ENCODE measurements around the gene FNBP1L.
"Not testable (repeated sequence)": the region's sequence is repeated elsewhere in the genome, so short reads cannot be mapped to it uniquely, and the experiment has no call there.

FNBP1L gene

DNA sequence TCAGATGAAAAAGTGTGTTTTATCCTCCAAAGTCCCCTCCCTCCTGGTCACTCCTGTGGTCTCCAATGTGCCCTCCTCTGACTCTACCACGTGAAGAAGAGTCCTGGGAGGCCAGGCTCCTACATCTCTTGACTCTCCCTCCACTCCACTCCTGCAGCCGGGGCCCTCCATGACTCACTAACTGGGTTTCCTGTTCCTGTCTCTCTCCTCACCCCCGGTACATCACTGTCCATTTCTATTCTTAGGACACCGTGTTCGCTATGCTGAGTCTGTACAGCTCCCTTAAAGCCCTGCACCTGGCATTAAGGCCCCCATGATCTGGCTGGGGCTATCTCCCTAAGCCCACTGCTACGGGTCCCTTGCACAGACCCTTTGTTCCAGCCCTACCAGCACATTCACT lies 140.3 kb downstream of the FNBP1L start:
- no peak for DNase-seq (ENCODE audit: low read depth in 1 of 2, low spot score in 1 of 2)

DNA sequence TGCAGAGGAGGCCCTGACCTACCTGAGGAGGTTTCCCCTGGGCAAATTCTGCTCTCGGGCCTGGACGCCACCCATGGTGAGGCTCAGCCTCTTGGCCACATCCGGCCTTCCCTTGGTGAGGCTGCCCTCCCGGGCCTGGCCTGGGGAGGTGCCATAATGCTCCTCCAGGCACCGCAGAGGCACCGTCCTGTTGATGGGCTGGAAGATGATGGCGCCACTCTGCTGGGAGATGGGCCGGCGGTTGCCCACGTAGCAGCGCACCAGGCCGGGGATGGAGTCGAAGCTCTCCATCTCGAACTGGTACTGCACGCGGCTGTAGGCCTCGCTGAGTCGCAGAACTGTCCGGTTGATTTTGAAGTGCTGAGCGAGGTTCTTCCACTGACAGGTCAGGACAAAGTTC lies 141.0 kb downstream of the FNBP1L start:
- no peak for DNase-seq (ENCODE audit: low read depth in 1 of 2, low spot score in 1 of 2)

DNA sequence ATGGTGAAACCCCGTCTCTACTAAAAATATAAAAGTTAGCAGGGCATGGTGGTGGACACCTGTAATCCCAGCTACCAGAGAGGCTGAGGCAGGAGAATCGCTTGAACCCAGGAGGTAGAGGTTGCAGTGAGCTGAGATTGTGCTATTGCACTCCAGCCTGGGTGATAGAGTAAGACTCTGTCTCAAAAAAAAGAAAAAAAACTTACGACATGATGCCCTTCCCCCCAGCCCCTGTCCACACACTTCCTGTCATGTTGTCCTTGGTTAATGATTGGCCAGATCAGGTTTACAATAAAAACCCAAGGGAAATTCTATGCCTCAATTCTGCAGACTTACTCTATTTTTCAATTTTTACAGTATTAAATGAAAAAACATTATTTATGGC lies 143.4 kb downstream of the FNBP1L start:
- not testable (repeated sequence) for DNase-seq (ENCODE audit: low read depth in 1 of 2, low spot score in 1 of 2)

DNA sequence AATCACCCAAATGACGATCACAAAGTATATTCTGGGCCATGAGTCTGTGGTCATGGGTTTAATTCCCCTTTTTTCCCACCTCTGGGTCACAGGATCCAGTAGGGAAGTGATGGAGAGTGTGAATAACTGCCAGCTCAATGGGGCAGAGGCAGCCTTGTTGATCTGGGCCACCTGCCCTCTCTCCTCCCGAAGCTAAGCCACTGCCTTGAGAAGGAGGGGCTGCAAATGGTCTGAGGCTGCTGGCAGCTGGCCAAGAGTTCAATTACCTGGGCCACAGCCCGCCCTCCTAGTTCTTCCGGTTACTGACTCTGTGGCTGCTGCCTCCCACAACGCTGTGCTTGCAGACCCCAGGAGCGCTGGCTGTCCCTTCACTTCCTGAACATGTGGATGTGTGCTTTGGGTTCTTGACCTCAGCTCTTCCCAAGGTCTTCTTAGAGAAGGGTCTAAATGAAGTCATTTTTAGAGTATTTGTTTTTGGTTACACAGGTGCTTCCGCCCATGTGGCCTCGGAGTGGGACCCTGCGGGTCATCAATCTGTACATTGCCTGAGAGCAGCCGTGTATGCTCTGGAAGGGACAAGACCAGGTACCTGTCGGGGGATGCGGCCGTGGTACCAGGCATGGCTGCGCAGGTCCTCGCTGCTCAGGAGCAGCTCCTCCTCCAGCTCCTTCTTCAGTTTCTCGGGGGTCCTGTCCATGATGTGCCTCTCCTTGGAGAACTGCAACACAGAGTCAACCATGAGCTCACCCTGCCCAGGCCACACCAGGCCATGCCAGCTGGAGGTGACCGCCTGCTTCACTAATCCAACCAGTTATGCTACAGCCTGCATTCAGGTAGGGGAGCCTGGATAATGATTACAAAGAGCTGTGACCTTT lies 144.0 kb downstream of the FNBP1L start:
- DNase-seq (ENCODE audit: low read depth in 1 of 2, low spot score in 1 of 2), result no peak

DNA sequence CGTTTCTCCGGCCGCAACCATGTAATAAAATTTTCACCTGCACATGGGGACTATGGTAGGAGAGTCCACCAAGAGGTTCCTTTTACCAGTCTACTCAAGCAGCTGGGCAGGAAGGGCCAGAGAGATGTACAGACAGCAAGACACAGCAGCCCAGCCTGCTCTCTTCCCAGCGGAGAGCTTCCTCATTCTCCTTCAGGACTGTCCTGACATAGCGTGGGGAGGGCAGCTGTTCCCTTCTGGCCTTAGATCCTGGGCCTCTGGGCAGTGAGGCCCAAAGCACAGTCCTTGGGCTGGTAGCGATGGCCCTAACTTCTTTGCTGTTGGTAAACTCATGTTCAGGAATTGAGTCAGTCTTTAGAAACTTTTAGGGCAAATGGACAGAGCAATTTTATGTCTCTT lies 144.6 kb downstream of the FNBP1L start:
- DNase-seq (ENCODE audit: low read depth in 1 of 2, low spot score in 1 of 2), result no peak

DNA sequence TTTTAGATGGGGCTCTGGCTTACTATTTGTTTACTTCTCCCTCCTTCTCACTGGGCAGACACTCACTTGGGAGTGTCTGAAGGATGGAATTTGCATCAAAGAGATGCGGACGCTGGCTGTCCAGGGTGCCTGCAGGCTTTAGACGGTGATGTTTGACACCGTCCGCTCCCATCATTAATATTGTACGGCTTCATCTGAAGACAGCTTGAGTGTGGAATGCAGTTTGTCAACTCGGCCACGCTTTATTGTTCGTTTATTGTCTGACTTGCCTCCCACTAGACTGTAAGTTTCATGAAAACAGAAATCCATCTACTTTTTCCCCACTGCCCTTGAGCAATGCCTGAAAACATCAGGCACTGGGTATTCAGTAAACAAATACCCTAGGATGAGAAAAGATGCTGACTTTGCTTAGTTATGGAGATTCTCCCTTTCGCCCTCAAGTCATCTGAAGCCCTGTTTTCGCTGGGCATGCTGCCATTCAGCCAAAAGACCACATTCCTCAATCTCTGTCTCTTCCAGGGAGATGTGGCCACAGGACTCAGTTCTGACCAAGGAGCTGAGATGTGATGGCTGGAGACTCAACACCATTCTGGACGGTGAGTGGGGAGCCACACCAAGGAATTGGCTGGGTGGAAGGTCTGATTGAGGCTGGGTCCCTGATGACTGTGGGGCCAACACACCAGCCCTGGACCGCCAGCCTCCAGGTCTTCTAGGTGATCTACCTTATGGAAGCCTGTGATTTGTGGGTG lies 146.1 kb downstream of the FNBP1L start:
- no peak for DNase-seq (ENCODE audit: low read depth in 1 of 2, low spot score in 1 of 2)

DNA sequence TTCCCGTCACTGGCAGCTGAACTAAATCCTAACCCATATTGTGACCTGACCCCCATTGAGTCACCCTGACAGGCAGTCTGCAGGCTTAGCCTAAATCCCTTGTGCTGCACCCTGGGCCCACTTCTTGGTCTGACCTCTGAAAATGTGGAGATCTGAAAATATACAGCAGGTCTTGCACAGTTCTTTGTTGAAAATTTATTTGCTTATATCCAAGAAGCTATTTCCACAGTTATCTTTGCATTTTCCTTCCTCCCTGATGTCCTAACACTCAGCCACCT lies 146.6 kb downstream of the FNBP1L start:
- DNase-seq (ENCODE audit: low read depth in 1 of 2, low spot score in 1 of 2), result no peak

DNA sequence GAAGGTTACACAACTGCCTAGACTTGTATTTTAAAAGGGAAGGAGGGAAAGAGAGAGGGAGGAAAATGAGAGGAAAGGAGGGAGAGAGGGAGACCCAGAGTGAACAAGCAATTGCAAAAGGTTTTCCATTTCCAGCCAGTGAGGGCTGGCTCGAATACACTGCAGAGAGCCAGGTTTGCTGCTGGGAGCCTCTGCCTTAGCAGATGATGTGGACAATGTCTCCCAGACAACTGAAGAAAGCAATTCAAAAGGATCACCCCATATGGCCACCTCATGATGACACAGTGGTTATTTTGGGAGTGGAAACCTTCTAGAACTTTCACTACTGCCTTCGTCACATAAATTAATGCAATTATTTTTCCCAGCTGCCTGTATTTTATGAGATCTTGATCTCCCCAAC lies 147.3 kb downstream of the FNBP1L start:
- no peak for DNase-seq (ENCODE audit: low read depth in 1 of 2, low spot score in 1 of 2)

DNA sequence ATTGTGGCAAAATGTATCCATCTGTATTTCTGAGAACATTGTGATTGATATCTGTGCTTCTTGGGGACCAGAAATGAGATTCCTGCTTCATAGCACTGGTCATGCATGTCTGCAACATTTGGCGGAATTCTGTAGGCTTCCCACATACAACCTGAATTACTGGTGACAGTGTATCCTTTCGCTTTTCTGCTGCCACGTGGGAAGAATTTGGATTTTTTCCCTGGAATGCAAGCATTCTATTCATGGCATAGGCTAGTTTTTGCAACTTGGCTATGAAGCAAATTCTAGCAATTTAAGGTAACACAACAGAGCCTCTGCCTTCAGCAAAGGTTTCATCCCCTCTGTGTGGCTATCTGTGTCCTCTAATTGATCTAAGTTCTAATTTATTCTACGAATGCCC lies 147.8 kb downstream of the FNBP1L start:
- DNase-seq (ENCODE audit: low read depth in 1 of 2, low spot score in 1 of 2), result no peak

DNA sequence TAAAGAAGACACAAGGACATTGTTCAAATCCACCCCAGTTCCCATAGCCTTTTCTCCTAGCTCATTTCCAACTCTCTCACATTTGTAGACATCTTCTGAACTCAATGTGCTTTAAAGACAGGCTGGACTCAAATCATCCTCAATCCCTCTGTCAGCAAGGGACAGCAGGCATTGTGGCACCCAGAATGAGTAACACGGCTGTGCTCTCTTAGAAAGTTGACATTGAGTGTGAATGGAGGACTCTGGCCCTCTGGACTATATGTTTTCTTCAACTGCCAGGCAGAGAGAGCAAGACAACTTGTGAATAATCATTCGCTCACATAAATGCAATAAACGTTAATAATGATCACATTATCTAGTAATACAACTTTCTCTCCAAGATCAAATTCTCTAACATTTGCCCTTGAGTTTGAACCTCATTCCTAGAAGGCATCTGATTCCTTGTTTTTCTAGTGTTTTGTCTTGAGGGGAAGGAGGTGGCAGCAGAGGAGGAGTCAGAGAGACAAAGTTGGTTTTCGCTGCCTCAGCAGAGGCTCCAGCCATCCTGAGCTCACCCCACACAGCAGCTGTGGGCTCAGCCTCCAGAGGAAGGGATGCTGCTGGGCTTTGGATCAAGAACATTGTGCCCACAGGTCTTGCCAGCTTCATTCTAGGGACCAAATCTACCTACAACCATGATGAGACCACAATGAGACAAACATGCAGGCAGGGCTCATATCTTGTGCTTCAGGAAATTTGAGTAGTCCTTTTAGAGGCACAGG lies 148.6 kb downstream of the FNBP1L start:
- no peak for DNase-seq (ENCODE audit: low read depth in 1 of 2, low spot score in 1 of 2)

DNA sequence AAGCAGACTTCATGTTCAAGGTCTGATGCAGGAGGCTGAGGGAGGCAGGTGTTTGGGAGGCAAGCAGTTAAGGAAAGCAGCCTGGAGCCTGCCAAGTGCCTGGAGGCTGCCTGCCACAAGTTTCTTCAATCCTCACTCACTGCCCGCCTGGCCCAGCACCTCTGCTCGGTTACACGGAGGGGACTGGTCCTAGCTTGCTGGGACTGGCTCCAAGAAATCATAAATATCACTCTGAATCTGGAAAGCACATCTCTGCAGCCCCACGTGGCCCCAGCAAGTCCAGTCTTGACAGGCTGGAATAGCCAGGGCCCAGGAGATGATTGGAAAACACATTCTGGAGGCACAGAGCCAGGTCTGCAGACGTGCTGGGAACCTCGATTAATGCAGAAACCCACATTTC lies 149.8 kb downstream of the FNBP1L start:
- DNase-seq (ENCODE audit: low read depth in 1 of 2, low spot score in 1 of 2), result no peak

DNA sequence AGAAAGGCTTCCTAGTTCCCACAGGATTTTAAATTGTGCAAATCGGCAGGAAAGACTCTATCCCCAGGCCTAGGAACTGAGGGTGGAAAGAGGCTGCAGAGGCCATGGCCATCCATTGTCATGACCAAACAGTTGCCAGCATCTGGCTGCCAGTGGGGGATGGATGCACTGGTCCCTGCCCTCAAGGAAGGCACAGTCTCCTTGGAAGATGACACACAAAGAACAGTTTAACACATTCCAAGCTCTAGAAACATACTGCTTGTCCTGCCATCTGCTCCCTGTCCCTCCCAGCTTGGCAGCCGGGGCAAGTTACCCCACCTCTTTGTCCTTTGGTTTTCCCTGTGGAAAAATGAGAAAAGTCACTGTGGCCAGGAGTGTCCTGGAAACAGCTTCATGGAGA lies 150.5 kb downstream of the FNBP1L start:
- no peak for DNase-seq (ENCODE audit: low read depth in 1 of 2, low spot score in 1 of 2)

DNA sequence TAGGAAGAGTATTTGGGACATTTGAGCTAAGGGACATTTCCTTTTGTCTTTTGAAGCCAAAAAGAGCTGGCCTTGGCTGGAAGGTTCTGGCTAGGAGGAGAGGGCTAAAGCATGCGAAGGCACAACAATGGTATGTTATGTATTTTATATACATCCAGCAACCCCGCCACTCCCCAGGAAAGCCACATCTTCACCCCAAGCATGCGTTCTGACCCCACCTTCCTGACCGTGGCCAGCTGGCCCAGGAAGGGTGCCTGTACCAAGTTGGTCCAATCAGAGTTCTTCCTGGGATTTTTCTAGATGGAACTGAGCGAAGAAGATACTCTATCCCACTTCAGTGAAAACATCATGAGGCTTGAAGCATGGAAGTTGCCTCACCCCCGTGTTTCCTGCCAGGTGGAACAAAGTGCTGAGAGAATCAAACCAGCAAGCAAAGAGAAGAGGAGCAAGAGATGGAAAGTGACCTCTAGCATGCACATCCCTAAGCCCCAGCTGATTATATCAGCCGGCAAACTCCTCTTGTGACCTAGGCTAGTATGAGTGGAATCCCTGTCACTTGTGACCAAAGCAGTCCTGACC lies 151.0 kb downstream of the FNBP1L start:
- no peak for DNase-seq (ENCODE audit: low read depth in 1 of 2, low spot score in 1 of 2)

DNA sequence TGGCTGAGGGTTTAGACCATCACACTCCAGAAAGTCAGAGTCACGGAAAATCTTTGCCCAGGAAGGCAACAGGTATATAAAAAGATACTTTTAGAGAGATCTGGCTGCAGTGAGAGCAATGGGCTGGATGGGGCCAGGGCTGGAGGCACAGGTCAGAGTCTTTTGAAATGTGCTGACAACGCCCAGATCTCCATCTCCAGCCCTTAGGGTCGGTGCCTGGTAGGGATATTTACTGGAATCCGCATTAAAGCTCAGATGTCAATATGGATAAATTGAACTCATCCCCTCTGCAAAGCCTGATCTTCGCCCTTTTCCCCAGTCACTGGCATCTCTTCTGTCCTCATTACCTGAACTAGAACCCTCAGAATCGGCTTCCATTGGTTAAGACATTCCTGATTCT lies 151.6 kb downstream of the FNBP1L start:
- DNase-seq (ENCODE audit: low read depth in 1 of 2, low spot score in 1 of 2), result no peak

DNA sequence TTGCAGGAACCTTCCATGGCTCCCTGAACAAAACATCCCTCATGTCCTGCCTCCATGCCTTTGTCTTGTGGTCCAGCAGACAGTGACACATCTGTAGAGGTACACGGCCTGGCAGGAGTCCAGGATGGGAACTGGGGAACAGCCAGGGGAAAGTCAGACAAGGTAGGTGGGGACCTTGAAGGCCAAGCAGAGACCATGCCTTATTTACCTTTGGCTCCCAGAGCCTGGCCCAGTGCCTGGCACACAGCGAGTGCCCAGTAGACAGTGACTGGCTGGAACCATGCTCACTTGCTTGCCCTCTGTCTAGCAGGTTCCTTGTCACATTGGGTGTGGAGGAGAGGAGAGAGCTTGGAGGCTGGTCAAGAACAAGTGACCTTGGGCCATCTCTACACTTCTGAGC lies 152.7 kb downstream of the FNBP1L start:
- no peak for DNase-seq (ENCODE audit: low read depth in 1 of 2, low spot score in 1 of 2)

DNA sequence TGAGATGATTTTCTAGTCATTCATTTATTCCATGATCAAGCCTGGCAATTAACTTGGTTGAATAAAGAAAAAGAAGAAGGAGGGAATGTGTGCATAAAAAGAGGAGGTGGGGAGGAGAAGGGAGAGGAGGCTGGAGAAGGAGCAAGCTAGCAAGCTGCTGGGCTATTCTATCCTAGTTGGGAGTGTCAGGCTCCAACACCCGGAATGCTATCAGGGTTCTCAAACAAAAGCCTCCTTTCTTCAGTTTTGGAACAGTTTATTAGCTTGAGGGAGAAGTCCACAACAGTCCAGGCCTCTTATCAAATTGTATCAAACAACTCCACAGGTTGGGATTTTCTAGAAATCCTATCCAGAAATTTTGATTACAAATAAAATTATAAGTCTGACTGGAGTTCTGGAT lies 153.8 kb downstream of the FNBP1L start:
- no peak for DNase-seq (ENCODE audit: low read depth in 1 of 2, low spot score in 1 of 2)

DNA sequence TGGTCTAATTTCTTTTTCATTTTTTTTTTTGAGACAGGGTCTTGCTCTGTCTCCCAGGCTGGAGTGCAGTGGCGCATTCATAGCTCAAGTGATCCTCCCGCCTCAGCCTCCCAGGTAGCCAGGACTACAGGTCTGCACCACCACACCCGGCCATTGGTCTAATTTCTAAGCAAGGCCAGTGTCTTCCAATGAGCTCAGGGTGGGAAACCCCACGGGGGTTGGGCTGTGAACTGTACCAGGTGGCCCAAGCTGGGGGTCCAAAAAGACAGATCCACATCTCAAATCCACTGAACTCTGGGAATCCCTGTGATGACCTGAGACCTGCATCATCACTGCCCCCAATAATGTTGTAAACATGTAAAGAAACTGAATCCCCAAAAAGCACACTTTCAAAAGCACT lies 154.2 kb downstream of the FNBP1L start:
- no peak for DNase-seq (ENCODE audit: low read depth in 1 of 2, low spot score in 1 of 2)

DNA sequence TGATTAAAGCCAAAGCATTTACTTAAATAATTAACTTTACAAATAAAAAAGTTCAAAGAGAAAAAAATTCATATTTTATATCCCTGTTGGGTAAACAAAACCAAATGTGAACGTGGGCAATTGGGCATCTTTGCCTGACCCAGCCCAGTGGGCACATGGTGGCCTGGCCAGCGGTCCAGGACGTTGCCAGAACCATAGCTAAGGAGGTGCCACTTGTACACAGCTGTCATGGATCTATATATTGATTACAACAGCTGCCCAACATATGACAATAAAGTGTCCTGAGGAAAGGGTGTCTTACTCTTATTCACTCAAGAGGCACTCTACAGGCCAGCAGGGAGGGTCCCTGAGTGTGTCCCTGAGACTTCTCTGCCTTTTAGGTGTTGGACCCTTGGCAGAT lies 155.2 kb downstream of the FNBP1L start:
- DNase-seq (ENCODE audit: low read depth in 1 of 2, low spot score in 1 of 2), result no peak

DNA sequence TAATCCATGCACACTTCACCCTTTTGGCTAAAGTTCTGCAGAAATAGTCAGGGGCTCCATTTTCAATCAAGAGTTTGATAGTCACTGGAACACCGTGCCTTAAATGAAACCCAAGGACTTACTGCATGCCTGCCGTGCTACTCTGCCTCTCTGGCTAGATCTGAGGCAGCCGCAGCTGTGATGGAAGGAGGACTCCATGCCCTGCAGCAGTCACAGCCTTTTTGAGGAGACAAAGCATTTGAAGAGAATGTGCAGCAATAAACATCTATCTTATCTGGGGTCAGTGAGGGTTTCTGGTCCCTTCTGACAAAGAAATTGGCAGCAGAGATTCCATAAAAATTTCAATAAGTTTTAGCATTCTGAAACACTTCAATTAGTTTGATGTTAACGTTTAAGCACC lies 155.7 kb downstream of the FNBP1L start:
- DNase-seq (ENCODE audit: low read depth in 1 of 2, low spot score in 1 of 2), result no peak

All from stimulated activated CD4-positive, alpha-beta T cell treated with anti-CD3 and anti-CD28 coated beads, Interleukin-15, amount 100 ng/mL, for 1 hour (primary cell).